Melanocyte of skin (primary cell): ENCODE measurements around the gene GLRB. TPM values are rescaled to one million over a fixed set of nuclear protein-coding genes. Genes with fewer than 3 reads are reported as not detected.

ENCODE experiments used
- small RNA-seq, 2 donors: library from RNA; depleted of rRNA; stranded (forward); fragments of <200 nt; gene quantifications; one replicate each; pipeline ENCODE3, GENCODE V24; 2012
- total RNA-seq, 2 donors: library from RNA; depleted of rRNA; stranded (reverse); fragments of >200 nt; gene quantifications; 2 replicates each; pipeline ENCODE4 v1.2.3, GENCODE V29; 2012

GLRB gene
- total RNA-seq = 1 to 10 TPM in 1 of 2 donors, under 1 TPM in 1; 0.67 to 1.4 TPM

DNA sequence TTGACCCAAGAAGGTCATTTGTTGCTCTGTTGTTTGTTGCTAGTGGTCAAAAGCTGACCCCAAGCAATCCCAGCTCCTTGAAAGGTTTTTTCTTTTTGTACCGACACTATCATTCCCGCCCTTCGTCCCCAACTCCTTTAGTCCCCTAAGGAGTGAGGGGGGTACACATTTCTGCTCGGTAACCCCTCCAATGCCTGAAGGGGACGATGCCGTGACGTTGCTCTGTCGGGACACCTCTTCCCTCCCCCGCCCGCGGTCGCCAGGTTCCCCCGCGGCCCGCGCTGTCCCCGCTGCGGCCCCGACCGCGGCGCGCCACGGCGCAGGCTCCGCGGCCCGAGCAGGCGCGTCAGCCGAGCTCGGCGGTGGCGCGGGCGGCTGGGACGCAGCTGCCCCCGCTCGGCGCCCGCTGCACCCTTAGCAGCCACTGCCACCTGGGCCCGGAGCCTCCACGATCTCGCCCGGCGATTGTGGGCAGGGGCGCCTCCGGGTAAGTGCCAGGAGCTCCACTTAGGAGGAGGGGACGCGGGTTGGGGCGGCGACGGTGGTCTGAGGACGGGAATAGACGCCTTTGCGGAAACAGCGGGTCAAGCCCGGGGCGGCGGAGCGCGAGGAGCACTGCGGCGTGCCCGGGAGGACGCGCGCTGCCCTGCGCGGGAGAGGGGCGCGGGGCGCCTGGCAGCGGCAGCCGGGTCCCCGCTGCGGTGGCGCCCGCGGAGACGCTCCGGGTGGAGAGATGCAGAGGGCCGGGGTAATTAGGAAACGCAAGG, at the start of gene GLRB:
Gene GLRB, plus strand, starts transcription at position 340 of the 767 bp plus-strand sequence. CDS start 1,875 bp downstream, outside the sequence.

DNA sequence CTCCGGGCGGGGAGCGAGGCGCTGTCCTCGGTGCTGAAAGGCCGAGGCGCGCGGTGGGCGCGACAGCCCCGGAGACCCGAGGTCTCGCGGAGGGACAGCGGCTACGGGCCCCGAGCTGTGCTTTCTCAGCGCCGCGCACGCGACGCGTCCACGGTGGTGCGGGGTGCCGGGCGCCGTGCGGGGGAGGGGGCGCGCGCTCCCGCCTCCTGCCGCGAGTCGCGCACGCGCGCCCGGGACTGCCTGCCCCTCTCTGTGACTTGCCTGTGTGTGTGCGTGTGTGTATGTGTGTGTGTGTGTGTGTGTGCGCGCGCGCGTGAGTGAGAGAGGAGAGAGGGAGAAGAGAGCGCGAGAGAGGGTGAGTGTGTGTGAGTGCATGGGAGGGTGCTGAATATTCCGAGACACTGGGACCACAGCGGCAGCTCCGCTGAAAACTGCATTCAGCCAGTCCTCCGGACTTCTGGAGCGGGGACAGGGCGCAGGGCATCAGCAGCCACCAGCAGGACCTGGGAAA, 144.5 kb downstream of the GLRB start, which contains the start of gene GRIA2:
Gene GRIA2, plus strand, starts transcription at position 358 of the 511 bp plus-strand sequence. CDS start 315 bp downstream, outside the sequence.

Small RNAs within 50 kb of the gene (small RNA-seq; reads per million reads assigned to genes)
- gene RF00019 (0 reads per million in 2 donors), gene RNU6-582P (0.12 to 0.13 reads per million in 2 donors)

Other genes starting within 250 kb of the GLRB start
- gene PDGFC, start 104.4 kb upstream of the GLRB start, total RNA-seq = 1 to 10 TPM in 1 of 2 donors, under 1 TPM in 1; 0.34 to 1.3 TPM
- not detected for gene GRIA2, start 144.6 kb downstream of the GLRB start, total RNA-seq